ENCODE measurements around the gene CTSH. TPM values are rescaled to one million over a fixed set of nuclear protein-coding genes. Genes with fewer than 3 reads are reported as not detected.
A peak's percentile ranks its signal among the peaks of the same experiment; 100 is the strongest.

Gene CTSH
- total and polyA plus RNA-seq, 4 donors = 23.2 to 103 (median 65.4) TPM

DNA sequence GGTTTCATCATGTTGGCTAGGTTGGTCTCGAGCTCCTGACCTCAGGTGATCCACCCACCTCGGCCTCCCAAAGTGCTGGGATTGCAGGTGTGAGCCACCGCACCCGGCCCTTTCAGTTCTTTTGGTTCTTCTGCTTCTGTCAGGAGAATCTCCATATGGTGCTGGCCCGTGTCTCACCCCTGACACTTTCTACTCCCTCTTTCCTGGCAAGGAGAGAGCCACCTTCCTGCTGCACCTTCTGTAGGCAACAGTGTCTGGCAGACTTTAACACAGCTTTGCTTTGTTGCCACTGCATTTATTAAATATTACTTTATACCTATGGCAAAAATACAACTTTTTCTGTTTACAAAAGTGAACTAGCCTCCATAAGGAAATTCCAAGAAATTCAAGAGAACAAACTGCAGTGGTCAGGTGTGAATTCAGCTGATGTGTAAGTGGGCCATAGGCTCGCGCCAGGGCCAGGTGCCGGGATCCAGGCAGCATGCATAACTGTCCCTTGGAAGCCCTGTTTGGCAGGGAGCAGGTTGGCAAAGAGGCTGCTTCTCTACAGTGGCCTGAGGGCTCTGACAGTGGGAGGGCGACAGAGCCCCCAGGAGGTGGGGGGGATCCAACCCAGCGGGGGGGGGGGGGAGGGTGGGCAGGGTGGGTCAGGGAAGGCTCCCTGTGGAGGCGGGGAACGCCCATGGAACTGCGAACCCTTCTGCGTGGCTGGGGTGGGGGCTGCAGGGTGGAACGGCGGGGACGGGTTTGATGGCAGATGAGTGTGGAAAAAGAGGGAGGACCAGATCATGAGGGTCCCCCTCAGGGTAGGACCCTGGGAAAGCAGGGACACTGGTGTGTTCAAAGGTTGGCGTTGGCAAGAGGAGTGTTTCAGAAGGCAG lies 21.1 kb downstream of the CTSH start:
- no peaks in the 10 kb centered on the region for H3K27me3 ChIP-seq (ENCODE audit: control insufficient read depth in 1 of 2, insufficient read depth in 2 of 2, low read length in 1 of 2)
- H3K4me3 ChIP-seq (ENCODE audit: low read length in 2 of 2) = no peak overlapping the region
- intact Hi-C loops (cut with DNase I) = no loop called here
- H3K9me3 ChIP-seq (ENCODE audit: control insufficient read depth, low read length) = no peaks in the 10 kb centered on the region
- DNase-seq = no peak
- H3K4me1 ChIP-seq (ENCODE audit: control insufficient read depth in 1 of 2, insufficient read depth in 2 of 2, low read length in 2 of 2) = no peaks in the 10 kb centered on the region
- no peak for ATAC-seq (ENCODE audit: low FRiP score)
- 88 to 90% methylated on average over 16 to 18 of the region's 18 CpGs for WGBS, 2 donors
- H3K36me3 ChIP-seq (ENCODE audit: control insufficient read depth in 1 of 2, insufficient read depth in 2 of 2, low read length in 1 of 2) = peaks cover 0 to 16% of the 10 kb centered on the region in 2 donors
- H3K27ac ChIP-seq (ENCODE audit: low read depth in 1 of 2, low read length in 2 of 2) = no peak overlapping the region

GRCh38 chr15:78923015-78923414 lies 21.8 kb downstream of the CTSH start:
- no peak for ATAC-seq (ENCODE audit: low FRiP score)
- no peak overlapping the region for H3K27ac ChIP-seq (ENCODE audit: low read depth in 1 of 2, low read length in 2 of 2)
- 67 to 69% methylated on average over 7 of the region's 7 CpGs for WGBS, 2 donors

GRCh38 chr15:78922527-78922926 lies 22.3 kb downstream of the CTSH start:
- intact Hi-C loops (cut with DNase I) = no loop called here
- Histone ChIP-seq H3K36me3 (ENCODE audit: control insufficient read depth in 1 of 2, insufficient read depth in 2 of 2, low read length in 1 of 2) (peaks cover 0 to 16% of the 10 kb centered on the region in 2 donors), H3K27me3 (ENCODE audit: control insufficient read depth in 1 of 2, insufficient read depth in 2 of 2, low read length in 1 of 2) (no peaks in the 10 kb centered on the region), H3K27ac (ENCODE audit: low read depth in 1 of 2, low read length in 2 of 2) (no peak overlapping the region), H3K4me3 (ENCODE audit: low read length in 2 of 2) (no peak overlapping the region), H3K9me3 (ENCODE audit: control insufficient read depth, low read length) (no peaks in the 10 kb centered on the region), H3K4me1 (ENCODE audit: control insufficient read depth in 1 of 2, insufficient read depth in 2 of 2, low read length in 2 of 2) (no peaks in the 10 kb centered on the region)
- 45 to 48% methylated on average over 7 of the region's 7 CpGs for WGBS, 2 donors
- ATAC-seq (ENCODE audit: low FRiP score) = no peak
- no peak for DNase-seq

More at GRCh38 chr15:78923015-78923414, 21.8 kb downstream of the CTSH start:
- no peaks in the 10 kb centered on the region for H3K9me3 ChIP-seq (ENCODE audit: control insufficient read depth, low read length)
- intact Hi-C loops (cut with DNase I) = no loop called here
- no peak overlapping the region for H3K4me3 ChIP-seq (ENCODE audit: low read length in 2 of 2)
- DNase-seq = no peak
- no peaks in the 10 kb centered on the region for H3K27me3 ChIP-seq (ENCODE audit: control insufficient read depth in 1 of 2, insufficient read depth in 2 of 2, low read length in 1 of 2)
- H3K4me1 ChIP-seq (ENCODE audit: control insufficient read depth in 1 of 2, insufficient read depth in 2 of 2, low read length in 2 of 2) = no peaks in the 10 kb centered on the region
- H3K36me3 ChIP-seq (ENCODE audit: control insufficient read depth in 1 of 2, insufficient read depth in 2 of 2, low read length in 1 of 2) = peaks cover 0 to 16% of the 10 kb centered on the region in 2 donors

DNA sequence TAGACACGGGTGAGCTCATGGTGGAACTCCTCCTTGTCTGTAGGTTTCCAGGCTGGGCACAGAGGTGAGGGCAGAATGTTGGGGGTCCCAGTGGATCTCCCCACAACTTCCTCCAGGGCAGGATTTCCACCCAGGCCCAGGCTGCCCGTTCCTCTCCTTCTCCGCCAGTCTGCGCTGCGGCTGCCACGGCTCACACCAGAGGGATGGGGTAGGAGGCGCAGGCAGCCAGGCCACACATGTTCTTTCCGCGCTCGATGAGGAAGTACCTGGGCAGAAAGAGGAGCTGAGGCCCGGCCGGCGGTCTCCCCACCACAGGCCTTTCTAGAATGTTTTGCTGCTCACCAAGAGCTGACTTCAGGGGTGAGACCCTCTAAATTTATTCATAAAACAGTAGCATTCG lies 22.9 kb downstream of the CTSH start:
- 90 to 91% methylated on average over 14 of the region's 14 CpGs for WGBS, 2 donors
- Histone ChIP-seq H3K27ac (ENCODE audit: low read depth in 1 of 2, low read length in 2 of 2) (no peak overlapping the region), H3K36me3 (ENCODE audit: control insufficient read depth in 1 of 2, insufficient read depth in 2 of 2, low read length in 1 of 2) (peaks cover 0 to 14% of the 10 kb centered on the region in 2 donors), H3K27me3 (ENCODE audit: control insufficient read depth in 1 of 2, insufficient read depth in 2 of 2, low read length in 1 of 2) (no peaks in the 10 kb centered on the region), H3K9me3 (ENCODE audit: control insufficient read depth, low read length) (no peaks in the 10 kb centered on the region), H3K4me1 (ENCODE audit: control insufficient read depth in 1 of 2, insufficient read depth in 2 of 2, low read length in 2 of 2) (no peaks in the 10 kb centered on the region), H3K4me3 (ENCODE audit: low read length in 2 of 2) (no peak overlapping the region)
- intact Hi-C loops (cut with DNase I) = no loop called here
- ATAC-seq (ENCODE audit: low FRiP score) = no peak
- DNase-seq = no peak

DNA sequence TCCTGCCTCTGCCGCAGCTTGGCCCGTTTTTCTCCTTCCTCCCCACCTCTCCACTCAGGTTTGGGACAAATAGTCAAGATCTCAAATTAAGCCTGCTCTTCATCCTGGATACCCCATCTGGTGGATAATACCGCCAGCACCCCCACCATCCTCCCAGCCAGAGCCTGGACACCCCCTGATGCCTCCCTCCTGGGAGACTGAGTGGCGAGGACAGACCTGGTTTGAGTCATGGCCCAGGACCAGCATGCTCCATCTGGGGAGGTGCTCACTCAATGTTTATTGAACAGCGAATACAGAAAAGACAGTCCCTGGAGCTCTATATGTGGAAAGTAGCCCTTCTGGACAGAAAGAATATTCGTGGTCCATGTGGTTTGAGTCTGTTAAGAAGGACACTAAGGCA lies 23.3 kb downstream of the CTSH start:
- ATAC-seq (ENCODE audit: low FRiP score) (no peak), DNase-seq (no peak)

GRCh38 chr15:78917888-78918287 lies 27.0 kb downstream of the CTSH start:
- Histone ChIP-seq H3K4me1 (ENCODE audit: control insufficient read depth in 1 of 2, insufficient read depth in 2 of 2, low read length in 2 of 2) (peaks cover 0 to 4% of the 10 kb centered on the region in 2 donors), H3K9me3 (ENCODE audit: control insufficient read depth, low read length) (no peaks in the 10 kb centered on the region), H3K4me3 (ENCODE audit: low read length in 2 of 2) (no peak overlapping the region), H3K36me3 (ENCODE audit: control insufficient read depth in 1 of 2, insufficient read depth in 2 of 2, low read length in 1 of 2) (peaks cover 0 to 11% of the 10 kb centered on the region in 2 donors), H3K27ac (ENCODE audit: low read depth in 1 of 2, low read length in 2 of 2) (no peak overlapping the region), H3K27me3 (ENCODE audit: control insufficient read depth in 1 of 2, insufficient read depth in 2 of 2, low read length in 1 of 2) (no peaks in the 10 kb centered on the region)
- 81% methylated on average over 4 of the region's 4 CpGs for WGBS, 2 donors
- DNase-seq (no peak), ATAC-seq (ENCODE audit: low FRiP score) (no peak)
- intact Hi-C loops (cut with DNase I) = no loop called here

More for the DNA sequence above, 23.3 kb downstream of the CTSH start:
- intact Hi-C loops (cut with DNase I) = no loop called here
- no peak overlapping the region for H3K4me3 ChIP-seq (ENCODE audit: low read length in 2 of 2)
- H3K36me3 ChIP-seq (ENCODE audit: control insufficient read depth in 1 of 2, insufficient read depth in 2 of 2, low read length in 1 of 2) = peaks cover 0 to 13% of the 10 kb centered on the region in 2 donors
- no peak overlapping the region for H3K27ac ChIP-seq (ENCODE audit: low read depth in 1 of 2, low read length in 2 of 2)
- H3K4me1 ChIP-seq (ENCODE audit: control insufficient read depth in 1 of 2, insufficient read depth in 2 of 2, low read length in 2 of 2) = no peaks in the 10 kb centered on the region
- WGBS, 2 donors = 80 to 82% methylated on average over 6 of the region's 6 CpGs
- no peaks in the 10 kb centered on the region for H3K9me3 ChIP-seq (ENCODE audit: control insufficient read depth, low read length)
- no peaks in the 10 kb centered on the region for H3K27me3 ChIP-seq (ENCODE audit: control insufficient read depth in 1 of 2, insufficient read depth in 2 of 2, low read length in 1 of 2)

- Histone ChIP-seq H3K27ac (ENCODE audit: low read depth in 1 of 2, low read length in 2 of 2) (no peak overlapping the region), H3K9me3 (ENCODE audit: control insufficient read depth, low read length) (no peaks in the 10 kb centered on the region), H3K27me3 (ENCODE audit: control insufficient read depth in 1 of 2, insufficient read depth in 2 of 2, low read length in 1 of 2) (no peaks in the 10 kb centered on the region), H3K4me3 (ENCODE audit: low read length in 2 of 2) (no peak overlapping the region), H3K4me1 (ENCODE audit: control insufficient read depth in 1 of 2, insufficient read depth in 2 of 2, low read length in 2 of 2) (peaks cover 0 to 4% of the 10 kb centered on the region in 2 donors), H3K36me3 (ENCODE audit: control insufficient read depth in 1 of 2, insufficient read depth in 2 of 2, low read length in 1 of 2) (peaks cover 0 to 2% of the 10 kb centered on the region in 2 donors)
- intact Hi-C loops (cut with DNase I) = no loop called here
- DNase-seq (no peak), ATAC-seq (ENCODE audit: low FRiP score) (no peak)
- 63 to 70% methylated on average over 4 of the region's 4 CpGs for WGBS, 2 donors
Observed at GRCh38 chr15:78916088-78916487, 28.8 kb downstream of the CTSH start.

- peak in 1 of 2 donors; percentile 89 for DNase-seq
- Histone ChIP-seq H3K4me3 (ENCODE audit: low read length in 2 of 2) (no peak overlapping the region), H3K4me1 (ENCODE audit: control insufficient read depth in 1 of 2, insufficient read depth in 2 of 2, low read length in 2 of 2) (peaks cover 0 to 4% of the 10 kb centered on the region in 2 donors), H3K36me3 (ENCODE audit: control insufficient read depth in 1 of 2, insufficient read depth in 2 of 2, low read length in 1 of 2) (peaks cover 0 to 2% of the 10 kb centered on the region in 2 donors), H3K9me3 (ENCODE audit: control insufficient read depth, low read length) (no peaks in the 10 kb centered on the region), H3K27ac (ENCODE audit: low read depth in 1 of 2, low read length in 2 of 2) (peak overlapping the region in 1 of 2 donors; percentile 22), H3K27me3 (ENCODE audit: control insufficient read depth in 1 of 2, insufficient read depth in 2 of 2, low read length in 1 of 2) (no peaks in the 10 kb centered on the region)
- 58 to 71% methylated on average over 12 of the region's 12 CpGs for WGBS, 2 donors
- ATAC-seq (ENCODE audit: low FRiP score) = peak; percentile 65
- intact Hi-C loops (cut with DNase I) = no loop called here
Observed at GRCh38 chr15:78915341-78916087, 29.3 kb downstream of the CTSH start.
